ENCODE results near the gene CLBA1. TPM values are rescaled to one million over a fixed set of nuclear protein-coding genes. Genes with fewer than 3 reads are reported as not detected.

Gene CLBA1
- polyA plus RNA-seq, 1 of the 3 experiments (the other 2 are of a cell fraction), result 18.5 TPM

DNA sequence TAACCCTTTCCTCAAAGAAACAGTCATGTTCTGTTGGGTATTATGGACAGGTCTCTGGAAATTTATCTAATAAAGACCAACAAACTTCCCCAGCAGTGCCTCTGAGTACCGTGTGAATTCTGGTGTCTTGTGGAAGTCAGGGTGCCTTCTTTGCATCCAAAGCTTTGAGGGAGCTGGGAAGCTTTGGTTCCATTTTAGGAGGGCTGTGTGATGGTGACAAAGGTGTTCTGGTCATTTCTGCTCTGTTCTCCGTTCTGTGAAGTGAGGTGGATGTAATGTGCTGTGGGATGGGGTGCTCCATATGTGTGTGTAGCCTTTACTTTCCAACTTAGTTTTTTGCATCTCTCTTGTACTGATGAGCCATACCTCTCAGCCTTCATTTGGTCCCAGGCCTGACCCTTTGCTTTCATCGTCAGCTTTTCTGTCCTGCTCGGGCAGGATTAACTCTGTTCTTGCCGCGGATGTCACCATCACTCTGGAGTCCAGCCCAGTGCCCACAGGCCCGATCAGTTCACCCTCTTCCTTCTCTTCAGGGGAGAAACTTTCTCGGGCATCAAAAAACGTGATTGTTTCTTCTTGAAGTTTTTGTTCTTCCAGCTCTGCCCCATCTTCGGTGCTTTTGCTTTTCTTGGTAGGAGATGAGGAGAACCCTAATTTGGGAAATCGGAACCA lies 47.8 kb upstream of the CLBA1 start:
- no peak for DNase-seq
- H3K4me2 ChIP-seq, result no peak overlapping the region
- no peaks in the 10 kb centered on the region for H3K79me2 ChIP-seq (ENCODE audit: insufficient read depth)
- no peak overlapping the region for H3K4me3 ChIP-seq (ENCODE audit: low read depth in 2 of 2, low read length in 1 of 2)
- no peak overlapping the region for H3K9ac ChIP-seq
- WGBS (ENCODE audit: low lambda C conversion rate), result 55% methylated on average over 11 of the region's 11 CpGs
- H3K4me1 ChIP-seq (ENCODE audit: control insufficient read depth in 1 of 2, insufficient read depth in 2 of 2, low read depth in 1 of 2, low read length in 1 of 2), result peaks cover 0 to 5% of the 10 kb centered on the region in 2 experiments; a peak in 1 of 4 replicates
- peaks cover 3% of the 10 kb centered on the region for H3F3A ChIP-seq (replicated peaks; ENCODE audit: insufficient read depth)
- H4K20me1 ChIP-seq (ENCODE audit: insufficient read depth), result no peaks in the 10 kb centered on the region
- H3K9me3 ChIP-seq, result no peaks in the 10 kb centered on the region
- ChIA-PET CTCF (interaction anchor here (0.6 to 1.9 kb wide), 3 partner anchors 37 to 214 kb away, joined by 3 to 9 read pairs (median 7); no protein-coding TSS in a partner anchor), POLR2A (no interaction called here)
- TF ChIP-seq SIN3A (IDR thresholded peaks at IDR 0.05; ENCODE audit: borderline replicate concordance, low read depth, low read length) (no peak), POLR2AphosphoS5 (IDR thresholded peaks at IDR 0.05; ENCODE audit: low read depth, low read length) (0 out of 2 replicates have a peak, but pooled peaks have one; percentile 31), JUND (IDR thresholded peaks at IDR 0.05) (no peak)
- no peak overlapping the region for H2AFZ ChIP-seq (ENCODE audit: low read depth)
- no peaks in the 10 kb centered on the region for H3K27me3 ChIP-seq (ENCODE audit: insufficient read depth)
- H3K9me2 ChIP-seq, result no peaks in the 10 kb centered on the region
- peaks cover 7 to 24% of the 10 kb centered on the region in 2 experiments for H3K36me3 ChIP-seq (replicated peaks in 1 of 2; ENCODE audit: control insufficient read depth in 1 of 2, insufficient read depth in 2 of 2, low read length in 1 of 2)
- no peak overlapping the region for H3K27ac ChIP-seq (ENCODE audit: low read depth in 2 of 2, low read length in 1 of 2)

DNA sequence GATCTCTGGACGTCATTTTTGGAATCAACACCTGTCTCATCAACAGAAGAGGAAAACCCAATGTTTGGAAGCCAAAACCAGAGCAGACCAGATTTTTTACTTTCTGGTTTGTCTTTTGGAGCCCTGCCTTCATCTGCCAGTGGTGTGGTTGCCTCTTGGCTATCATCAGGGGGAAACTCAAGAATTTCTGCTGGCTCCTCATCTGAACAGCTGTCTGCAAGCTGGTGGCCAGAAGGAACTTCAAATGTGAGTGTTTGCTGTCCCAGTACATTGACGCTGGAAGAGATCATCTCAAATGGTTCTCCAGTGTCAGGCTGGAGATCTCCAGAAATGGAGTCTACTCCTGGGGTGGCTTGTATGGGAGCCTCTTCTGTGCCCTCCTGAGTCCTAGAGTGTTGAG lies 47.2 kb upstream of the CLBA1 start:
- Histone ChIP-seq H3K4me1 (ENCODE audit: control insufficient read depth in 1 of 2, insufficient read depth in 2 of 2, low read depth in 1 of 2, low read length in 1 of 2) (peaks cover 0 to 5% of the 10 kb centered on the region in 2 experiments; a peak in 1 of 4 replicates), H3K9ac (no peak overlapping the region), H3K9me3 (no peaks in the 10 kb centered on the region), H3K4me2 (no peak overlapping the region), H3K27me3 (ENCODE audit: insufficient read depth) (no peaks in the 10 kb centered on the region), H3K4me3 (ENCODE audit: low read depth in 2 of 2, low read length in 1 of 2) (no peak overlapping the region), H3K27ac (ENCODE audit: low read depth in 2 of 2, low read length in 1 of 2) (no peak overlapping the region), H3K9me2 (no peaks in the 10 kb centered on the region), H4K20me1 (ENCODE audit: insufficient read depth) (no peaks in the 10 kb centered on the region), H2AFZ (ENCODE audit: low read depth) (no peak overlapping the region), H3K79me2 (ENCODE audit: insufficient read depth) (no peaks in the 10 kb centered on the region), H3K36me3 (replicated peaks in 1 of 2; ENCODE audit: control insufficient read depth in 1 of 2, insufficient read depth in 2 of 2, low read length in 1 of 2) (peaks cover 7 to 24% of the 10 kb centered on the region in 2 experiments), H3F3A (replicated peaks; ENCODE audit: insufficient read depth) (peaks cover 3% of the 10 kb centered on the region)
- CTCF ChIA-PET, result interaction anchor here (2.4 kb wide), 1 partner anchor 107 kb away, joined by 12 read pairs; no protein-coding TSS in a partner anchor
- DNase-seq, result no peak
- 81% methylated on average over 2 of the region's 2 CpGs for WGBS (ENCODE audit: low lambda C conversion rate)
- POLR2A ChIA-PET, result no interaction called here
- TF ChIP-seq, protein P1, sequence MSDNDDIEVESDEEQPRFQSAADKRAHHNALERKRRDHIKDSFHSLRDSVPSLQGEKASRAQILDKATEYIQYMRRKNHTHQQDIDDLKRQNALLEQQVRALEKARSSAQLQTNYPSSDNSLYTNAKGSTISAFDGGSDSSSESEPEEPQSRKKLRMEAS (IDR thresholded peaks at IDR 0.05; ENCODE audit: low read depth), result no peak
- TF ChIP-seq, protein P2, sequence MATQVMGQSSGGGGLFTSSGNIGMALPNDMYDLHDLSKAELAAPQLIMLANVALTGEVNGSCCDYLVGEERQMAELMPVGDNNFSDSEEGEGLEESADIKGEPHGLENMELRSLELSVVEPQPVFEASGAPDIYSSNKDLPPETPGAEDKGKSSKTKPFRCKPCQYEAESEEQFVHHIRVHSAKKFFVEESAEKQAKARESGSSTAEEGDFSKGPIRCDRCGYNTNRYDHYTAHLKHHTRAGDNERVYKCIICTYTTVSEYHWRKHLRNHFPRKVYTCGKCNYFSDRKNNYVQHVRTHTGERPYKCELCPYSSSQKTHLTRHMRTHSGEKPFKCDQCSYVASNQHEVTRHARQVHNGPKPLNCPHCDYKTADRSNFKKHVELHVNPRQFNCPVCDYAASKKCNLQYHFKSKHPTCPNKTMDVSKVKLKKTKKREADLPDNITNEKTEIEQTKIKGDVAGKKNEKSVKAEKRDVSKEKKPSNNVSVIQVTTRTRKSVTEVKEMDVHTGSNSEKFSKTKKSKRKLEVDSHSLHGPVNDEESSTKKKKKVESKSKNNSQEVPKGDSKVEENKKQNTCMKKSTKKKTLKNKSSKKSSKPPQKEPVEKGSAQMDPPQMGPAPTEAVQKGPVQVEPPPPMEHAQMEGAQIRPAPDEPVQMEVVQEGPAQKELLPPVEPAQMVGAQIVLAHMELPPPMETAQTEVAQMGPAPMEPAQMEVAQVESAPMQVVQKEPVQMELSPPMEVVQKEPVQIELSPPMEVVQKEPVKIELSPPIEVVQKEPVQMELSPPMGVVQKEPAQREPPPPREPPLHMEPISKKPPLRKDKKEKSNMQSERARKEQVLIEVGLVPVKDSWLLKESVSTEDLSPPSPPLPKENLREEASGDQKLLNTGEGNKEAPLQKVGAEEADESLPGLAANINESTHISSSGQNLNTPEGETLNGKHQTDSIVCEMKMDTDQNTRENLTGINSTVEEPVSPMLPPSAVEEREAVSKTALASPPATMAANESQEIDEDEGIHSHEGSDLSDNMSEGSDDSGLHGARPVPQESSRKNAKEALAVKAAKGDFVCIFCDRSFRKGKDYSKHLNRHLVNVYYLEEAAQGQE (IDR thresholded peaks at IDR 0.05; ENCODE audit: low read depth, low read length), result no peak
- TF ChIP-seq RCOR1 (IDR thresholded peaks at IDR 0.05; ENCODE audit: low read length) (no peak), RXRA (IDR thresholded peaks at IDR 0.05; ENCODE audit: borderline replicate concordance, low read depth) (no peak), SIN3A (IDR thresholded peaks at IDR 0.05; ENCODE audit: borderline replicate concordance, low read depth, low read length) (no peak), CHD2 (IDR thresholded peaks at IDR 0.05; ENCODE audit: low read length, partially characterized antibody) (no peak), FOXM1 (IDR thresholded peaks at IDR 0.05; ENCODE audit: low read depth) (no peak), YY1 (IDR thresholded peaks at IDR 0.05; ENCODE audit: low read depth) (no peak), POLR2AphosphoS5 (IDR thresholded peaks at IDR 0.05; ENCODE audit: low read depth, low read length) (no peak), EP300 (IDR thresholded peaks at IDR 0.05; ENCODE audit: borderline replicate concordance in 1 of 2, low read depth in 1 of 2, low read length in 1 of 2) (no peak), RAD21 (IDR thresholded peaks at IDR 0.05; ENCODE audit: low read length) (no peak), NRF1 (IDR thresholded peaks at IDR 0.05; ENCODE audit: low read depth, low read length) (no peak), EZH2phosphoT487 (IDR thresholded peaks at IDR 0.05; ENCODE audit: borderline replicate concordance, low read depth) (no peak), FOSL2 (IDR thresholded peaks at IDR 0.05; ENCODE audit: borderline replicate concordance, low read depth) (no peak)
- TF ChIP-seq, protein P3, sequence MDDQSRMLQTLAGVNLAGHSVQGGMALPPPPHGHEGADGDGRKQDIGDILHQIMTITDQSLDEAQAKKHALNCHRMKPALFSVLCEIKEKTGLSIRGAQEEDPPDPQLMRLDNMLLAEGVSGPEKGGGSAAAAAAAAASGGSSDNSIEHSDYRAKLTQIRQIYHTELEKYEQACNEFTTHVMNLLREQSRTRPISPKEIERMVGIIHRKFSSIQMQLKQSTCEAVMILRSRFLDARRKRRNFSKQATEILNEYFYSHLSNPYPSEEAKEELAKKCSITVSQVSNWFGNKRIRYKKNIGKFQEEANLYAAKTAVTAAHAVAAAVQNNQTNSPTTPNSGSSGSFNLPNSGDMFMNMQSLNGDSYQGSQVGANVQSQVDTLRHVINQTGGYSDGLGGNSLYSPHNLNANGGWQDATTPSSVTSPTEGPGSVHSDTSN (IDR thresholded peaks at IDR 0.05), result no peak
- TF ChIP-seq, protein P4, sequence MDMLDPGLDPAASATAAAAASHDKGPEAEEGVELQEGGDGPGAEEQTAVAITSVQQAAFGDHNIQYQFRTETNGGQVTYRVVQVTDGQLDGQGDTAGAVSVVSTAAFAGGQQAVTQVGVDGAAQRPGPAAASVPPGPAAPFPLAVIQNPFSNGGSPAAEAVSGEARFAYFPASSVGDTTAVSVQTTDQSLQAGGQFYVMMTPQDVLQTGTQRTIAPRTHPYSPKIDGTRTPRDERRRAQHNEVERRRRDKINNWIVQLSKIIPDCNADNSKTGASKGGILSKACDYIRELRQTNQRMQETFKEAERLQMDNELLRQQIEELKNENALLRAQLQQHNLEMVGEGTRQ (IDR thresholded peaks at IDR 0.05; ENCODE audit: borderline replicate concordance, low read depth, low read length), result no peak
- TF ChIP-seq, protein P5, sequence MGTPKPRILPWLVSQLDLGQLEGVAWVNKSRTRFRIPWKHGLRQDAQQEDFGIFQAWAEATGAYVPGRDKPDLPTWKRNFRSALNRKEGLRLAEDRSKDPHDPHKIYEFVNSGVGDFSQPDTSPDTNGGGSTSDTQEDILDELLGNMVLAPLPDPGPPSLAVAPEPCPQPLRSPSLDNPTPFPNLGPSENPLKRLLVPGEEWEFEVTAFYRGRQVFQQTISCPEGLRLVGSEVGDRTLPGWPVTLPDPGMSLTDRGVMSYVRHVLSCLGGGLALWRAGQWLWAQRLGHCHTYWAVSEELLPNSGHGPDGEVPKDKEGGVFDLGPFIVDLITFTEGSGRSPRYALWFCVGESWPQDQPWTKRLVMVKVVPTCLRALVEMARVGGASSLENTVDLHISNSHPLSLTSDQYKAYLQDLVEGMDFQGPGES (IDR thresholded peaks at IDR 0.05; ENCODE audit: low read depth, low read length), result no peak
- TF ChIP-seq, protein P6, sequence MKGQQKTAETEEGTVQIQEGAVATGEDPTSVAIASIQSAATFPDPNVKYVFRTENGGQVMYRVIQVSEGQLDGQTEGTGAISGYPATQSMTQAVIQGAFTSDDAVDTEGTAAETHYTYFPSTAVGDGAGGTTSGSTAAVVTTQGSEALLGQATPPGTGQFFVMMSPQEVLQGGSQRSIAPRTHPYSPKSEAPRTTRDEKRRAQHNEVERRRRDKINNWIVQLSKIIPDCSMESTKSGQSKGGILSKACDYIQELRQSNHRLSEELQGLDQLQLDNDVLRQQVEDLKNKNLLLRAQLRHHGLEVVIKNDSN (IDR thresholded peaks at IDR 0.05; ENCODE audit: borderline replicate concordance, low read depth), result no peak
